Ascending aorta (tissue), 2 donors: Measurements from ENCODE around the gene WWP2. TPM values are rescaled to one million over a fixed set of nuclear protein-coding genes. Genes with fewer than 3 reads are reported as not detected.

Source experiments
- DNase-seq, 2 donors: peaks; one replicate each; pipeline ENCODE4 v3.0.0-alpha.2; 2019; ENCODE audit warnings: low spot score in 2 of 2
- H3K27ac ChIP-seq, 2 donors: fragments of 200-600 bp; sonication (generic); one replicate each; pipeline ENCODE4 v1.5.1; 2016 to 2017; ENCODE audit warnings: mild to moderate bottlenecking in 1 of 2
- H3K27me3 ChIP-seq: fragments of 200-600 bp; sonication (generic); one replicate; pipeline ENCODE4 v1.5.1; 2017
- H3K36me3 ChIP-seq, 2 donors: fragments of 200-600 bp; sonication (generic); one replicate each; pipeline ENCODE4 v1.5.1; 2016
- H3K4me1 ChIP-seq, 2 donors: fragments of 200-600 bp; sonication (generic); one replicate each; pipeline ENCODE4 v1.5.1; 2016 to 2017; ENCODE audit warnings: mild to moderate bottlenecking in 1 of 2
- H3K4me3 ChIP-seq, 2 donors: fragments of 200-600 bp; sonication (generic); one replicate each; pipeline ENCODE4 v1.5.1; 2016 to 2017; ENCODE audit warnings: mild to moderate bottlenecking in 1 of 2
- H3K9me3 ChIP-seq, 2 donors: fragments of 200-600 bp; sonication (generic); one replicate each; pipeline ENCODE4 v1.5.1; 2016
- intact Hi-C: fragments of 100-400 bp; cut with DNase I; formaldehyde crosslinking; loops from one replicate; pipeline ENCODE4 v1.15.1; 2023
- total RNA-seq: library from RNA; depleted of rRNA; stranded (reverse); fragments of >200 nt; gene quantifications from one replicate; pipeline ENCODE4 v1.1.0, GENCODE V29; 2016
- TF ChIP-seq, protein P1 (sequence below), 3 experiments: fragments of 200-600 bp in 2 of 3; fragments of 450-650 bp in 1 of 3; sonication (generic) in 2 of 3; IDR thresholded peaks; one replicate each; pipeline ENCODE4 v1.5.1; 2016 to 2019; ENCODE audit warnings: antibody characterized with exemption in 3 of 3, mild to moderate bottlenecking in 1 of 3, moderate library complexity in 1 of 3

Gene WWP2
- total RNA-seq, 1 donor from 2014 or later = 71.2 TPM

DNA sequence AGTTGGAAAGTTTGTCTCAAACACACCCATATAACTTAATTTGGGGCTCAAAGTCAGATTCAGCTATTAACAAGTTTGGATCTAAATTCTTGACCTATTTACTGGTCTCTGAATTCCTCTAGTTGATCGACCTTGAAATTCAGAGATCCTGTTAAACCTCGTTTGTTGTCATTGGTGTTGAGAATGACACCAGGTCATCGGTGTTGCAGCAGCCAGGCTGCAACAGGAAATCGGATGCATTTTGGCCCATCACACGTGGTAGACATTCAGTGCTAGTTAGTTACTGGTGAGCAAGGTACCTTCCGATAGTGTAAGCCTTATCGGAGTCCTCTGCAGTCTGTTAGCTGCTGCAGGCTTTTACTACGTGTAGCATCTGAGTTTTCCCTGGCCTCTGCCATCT, 82.3 kb downstream of the WWP2 start:
- Histone ChIP-seq H3K27ac (no peak overlapping the region), H3K9me3 (no peaks in the 10 kb centered on the region), H3K4me1 (peaks cover 6 to 29% of the 10 kb centered on the region in 2 donors), H3K4me3 (no peak overlapping the region), H3K36me3 (peaks cover 0 to 6% of the 10 kb centered on the region in 2 donors), H3K27me3 (no peaks in the 10 kb centered on the region)
- DNase-seq = no peak
- TF ChIP-seq, protein P1, sequence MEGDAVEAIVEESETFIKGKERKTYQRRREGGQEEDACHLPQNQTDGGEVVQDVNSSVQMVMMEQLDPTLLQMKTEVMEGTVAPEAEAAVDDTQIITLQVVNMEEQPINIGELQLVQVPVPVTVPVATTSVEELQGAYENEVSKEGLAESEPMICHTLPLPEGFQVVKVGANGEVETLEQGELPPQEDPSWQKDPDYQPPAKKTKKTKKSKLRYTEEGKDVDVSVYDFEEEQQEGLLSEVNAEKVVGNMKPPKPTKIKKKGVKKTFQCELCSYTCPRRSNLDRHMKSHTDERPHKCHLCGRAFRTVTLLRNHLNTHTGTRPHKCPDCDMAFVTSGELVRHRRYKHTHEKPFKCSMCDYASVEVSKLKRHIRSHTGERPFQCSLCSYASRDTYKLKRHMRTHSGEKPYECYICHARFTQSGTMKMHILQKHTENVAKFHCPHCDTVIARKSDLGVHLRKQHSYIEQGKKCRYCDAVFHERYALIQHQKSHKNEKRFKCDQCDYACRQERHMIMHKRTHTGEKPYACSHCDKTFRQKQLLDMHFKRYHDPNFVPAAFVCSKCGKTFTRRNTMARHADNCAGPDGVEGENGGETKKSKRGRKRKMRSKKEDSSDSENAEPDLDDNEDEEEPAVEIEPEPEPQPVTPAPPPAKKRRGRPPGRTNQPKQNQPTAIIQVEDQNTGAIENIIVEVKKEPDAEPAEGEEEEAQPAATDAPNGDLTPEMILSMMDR (IDR thresholded peaks at IDR 0.05) = no peak
- intact Hi-C loops = loop anchor here (10.0 kb wide), 1 partner anchor 50 kb away; no protein-coding TSS in a partner anchor

DNA sequence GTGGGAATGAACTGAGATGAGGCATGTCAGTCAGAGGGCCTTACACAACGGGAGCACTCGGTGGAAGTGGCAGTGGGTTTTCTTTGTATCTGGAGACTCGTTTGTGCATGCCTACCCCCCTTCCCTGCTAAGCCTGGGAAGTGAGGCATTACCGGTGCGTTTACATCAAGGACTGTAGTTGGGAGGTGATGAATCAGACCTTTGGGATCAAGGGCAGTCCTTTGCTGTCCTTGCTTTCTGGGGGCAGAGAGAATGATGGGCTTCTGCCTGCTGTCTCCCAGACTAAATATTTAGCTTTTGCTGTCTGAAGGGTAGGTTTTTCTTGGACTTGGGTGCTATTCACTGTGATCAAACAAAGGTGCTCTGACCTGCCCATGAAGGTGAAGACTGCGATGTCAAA, 83.0 kb downstream of the WWP2 start:
- intact Hi-C loops = loop anchor here (10.0 kb wide), 1 partner anchor 50 kb away; no protein-coding TSS in a partner anchor
- no peak for DNase-seq
- Histone ChIP-seq H3K9me3 (no peaks in the 10 kb centered on the region), H3K4me3 (no peak overlapping the region), H3K4me1 (peaks cover 6 to 26% of the 10 kb centered on the region in 2 donors), H3K36me3 (peaks cover 0 to 6% of the 10 kb centered on the region in 2 donors), H3K27me3 (no peaks in the 10 kb centered on the region), H3K27ac (no peak overlapping the region)
- TF ChIP-seq, protein P1 (IDR thresholded peaks at IDR 0.05) = no peak

DNA sequence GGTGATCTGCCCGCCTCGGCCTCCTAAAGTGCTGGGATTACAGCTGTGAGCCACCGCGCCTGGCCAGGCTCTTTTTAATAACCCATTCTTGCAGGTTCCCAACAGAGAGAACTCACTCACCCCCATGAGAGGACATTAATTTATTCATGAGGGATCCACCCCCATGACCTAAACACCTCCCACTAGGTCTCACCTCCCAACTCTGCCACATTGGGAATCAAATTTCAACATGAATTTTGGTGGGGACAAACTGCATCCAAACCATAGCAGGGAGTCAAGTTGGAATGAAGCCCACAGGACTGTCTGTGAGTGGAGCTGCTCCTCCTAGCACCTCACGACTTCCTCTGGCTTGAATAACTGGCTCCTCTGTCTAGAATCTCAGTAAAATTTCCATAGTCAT, 85.5 kb downstream of the WWP2 start:
- no peaks in the 10 kb centered on the region for H3K9me3 ChIP-seq
- H3K4me3 ChIP-seq = no peak overlapping the region
- TF ChIP-seq, protein P1 (IDR thresholded peaks at IDR 0.05) = no peak
- H3K27ac ChIP-seq = peak overlapping the region; percentile 78 to 82
- H3K27me3 ChIP-seq = no peaks in the 10 kb centered on the region
- intact Hi-C loops = loop anchor here (2.0 to 10.0 kb wide), 3 partner anchors 53 to 79 kb away; no protein-coding TSS in a partner anchor
- no peaks in the 10 kb centered on the region for H3K36me3 ChIP-seq
- DNase-seq = no peak
- peaks cover 6 to 20% of the 10 kb centered on the region in 2 donors for H3K4me1 ChIP-seq

DNA sequence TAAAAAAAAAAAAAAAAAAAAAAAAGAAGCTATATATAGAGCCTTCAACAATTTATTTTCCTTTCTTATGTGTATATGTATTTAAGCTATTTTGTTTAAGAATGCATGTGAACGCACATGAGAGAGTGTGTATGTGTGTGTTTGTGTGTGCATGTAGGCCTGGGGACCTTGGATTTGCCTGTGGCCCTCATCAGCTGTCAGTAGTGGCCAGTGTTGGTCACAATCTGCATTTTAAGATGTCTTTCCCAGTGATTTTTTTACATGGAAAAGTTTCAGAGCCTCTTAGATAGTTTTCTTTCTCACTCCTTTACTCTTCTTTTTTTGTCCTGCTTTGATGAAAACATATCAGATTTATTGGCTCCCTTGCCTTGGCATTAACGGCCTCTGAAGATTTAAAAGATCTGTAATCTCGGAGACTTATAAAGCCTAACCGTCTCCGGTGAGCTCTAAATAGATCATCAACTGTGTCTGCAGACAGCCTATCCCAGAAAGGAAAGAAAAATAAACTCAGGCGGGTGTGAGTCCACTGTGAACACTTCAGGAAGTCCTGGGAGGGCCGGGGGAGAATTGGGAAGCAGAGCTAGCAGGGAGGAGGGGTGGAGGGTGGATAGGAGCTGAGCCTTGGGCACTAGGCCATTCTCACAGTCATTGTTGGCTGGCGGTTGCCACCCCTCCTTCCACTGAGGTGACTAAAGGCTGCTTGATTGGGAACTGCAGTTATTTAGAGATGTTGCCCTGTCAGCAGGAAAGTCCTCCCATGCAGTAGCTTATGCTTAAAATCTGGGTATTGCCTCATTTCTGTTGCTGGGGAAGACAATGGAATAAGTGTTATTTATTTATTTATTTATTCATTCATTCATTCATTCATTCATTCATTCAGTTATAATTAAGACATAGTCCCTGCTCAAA, 86.8 kb downstream of the WWP2 start:
- TF ChIP-seq, protein P1 (IDR thresholded peaks at IDR 0.05) = peak in 1 of 3 experiments; percentile 26
- Histone ChIP-seq H3K27ac (peak overlapping the region; percentile 78 to 82), H3K36me3 (no peaks in the 10 kb centered on the region), H3K9me3 (no peaks in the 10 kb centered on the region), H3K4me1 (peaks cover 6 to 20% of the 10 kb centered on the region in 2 donors), H3K27me3 (no peaks in the 10 kb centered on the region), H3K4me3 (peak overlapping the region; percentile 20 to 29)
- peak; percentile 82 to 97 for DNase-seq
- intact Hi-C loops = loop anchor here (1.0 to 10.0 kb wide), 4 partner anchors 12 to 78 kb away; no protein-coding TSS in a partner anchor

DNA sequence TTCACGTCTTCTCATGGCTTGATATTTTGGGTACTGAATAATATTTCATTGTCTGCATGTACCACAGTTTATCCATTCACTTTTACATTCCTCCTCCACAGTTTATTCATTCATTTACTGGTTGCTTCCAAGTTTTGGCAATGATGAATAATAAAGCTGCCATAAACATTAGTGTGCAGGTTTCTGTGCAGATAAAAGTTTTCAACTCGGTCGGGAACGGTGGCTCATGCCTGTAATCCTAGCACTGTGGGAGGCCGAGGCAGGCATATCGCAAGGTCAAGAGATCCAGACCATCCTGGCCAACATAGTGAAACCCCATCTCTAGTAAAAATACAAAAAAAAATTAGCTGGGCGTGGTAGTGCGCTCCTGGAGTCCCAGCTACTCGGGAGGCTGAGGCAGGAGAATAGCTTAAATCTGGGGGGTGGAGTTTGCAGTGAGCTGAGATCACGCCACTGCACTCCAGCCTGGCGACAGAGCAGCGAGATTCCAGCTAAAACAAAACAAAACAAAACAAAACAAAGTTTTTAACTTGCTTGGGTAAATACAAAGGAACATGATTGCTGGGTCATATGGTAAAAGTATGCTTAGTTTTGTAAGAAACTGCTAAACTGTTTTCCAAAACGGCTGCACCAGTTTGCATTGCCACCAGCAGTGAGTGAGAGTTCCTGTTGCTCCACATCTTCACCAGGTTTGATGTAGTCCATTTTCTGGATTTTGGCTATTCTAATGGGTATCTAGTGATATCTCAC, 89.5 kb downstream of the WWP2 start:
- Histone ChIP-seq H3K36me3 (no peaks in the 10 kb centered on the region), H3K4me3 (no peak overlapping the region), H3K9me3 (no peaks in the 10 kb centered on the region), H3K27me3 (no peaks in the 10 kb centered on the region), H3K4me1 (peaks cover 6 to 28% of the 10 kb centered on the region in 2 donors), H3K27ac (peak overlapping the region in 1 of 2 donors; percentile 7)
- DNase-seq = no peak
- TF ChIP-seq, protein P1 (IDR thresholded peaks at IDR 0.05) = no peak
- intact Hi-C loops = no loop called here
